Bronchial epithelial cell (primary cell): ENCODE data around the gene CKB. TPM values are rescaled to one million over a fixed set of nuclear protein-coding genes. Genes with fewer than 3 reads are reported as not detected.

Experiments
- DNase-seq: peaks from one replicate; pipeline ENCODE4 v3.0.0-alpha.2; 2010; ENCODE audit warnings: low read depth
- FAIRE-seq: peaks from 2 replicates; lab custom pipeline; 2011; peaks lifted over from hg19 to GRCh38; lab: Jason Lieb, UNC
- H3K27me3 ChIP-seq: 2 replicates; pipeline ENCODE4 v1.5.1; 2011; ENCODE audit warnings: low read length; ENCODE audit not compliant: control insufficient read depth, insufficient read depth
- H3K36me3 ChIP-seq: 2 replicates; pipeline ENCODE4 v1.5.1; 2011; ENCODE audit warnings: low read length; ENCODE audit not compliant: control insufficient read depth, insufficient read depth
- H3K4me3 ChIP-seq: 2 replicates; pipeline ENCODE4 v1.5.1; 2011; ENCODE audit warnings: mild to moderate bottlenecking, low read depth, low read length, control low read depth
- CTCF ChIP-seq: IDR thresholded peaks from 2 replicates; pipeline ENCODE4 v1.5.1; 2011; ENCODE audit warnings: mild to moderate bottlenecking, moderate library complexity, low read length, control low read depth, inconsistent platforms; ENCODE audit not compliant: insufficient read depth, severe bottlenecking
- total RNA-seq: library from RNA; depleted of rRNA; stranded (reverse); fragments of >200 nt; gene quantifications from 2 replicates; pipeline ENCODE4 v1.2.1, GENCODE V29; 2014

Gene CKB
- total RNA-seq, 1 donor from 2014 or later: 31.3 TPM

- TF ChIP-seq CTCF: no peak
- H3K4me3 ChIP-seq: no peak overlapping the region
Measured at GRCh38 chr14:103547455-103547940, 24.9 kb upstream of the CKB start.

DNA sequence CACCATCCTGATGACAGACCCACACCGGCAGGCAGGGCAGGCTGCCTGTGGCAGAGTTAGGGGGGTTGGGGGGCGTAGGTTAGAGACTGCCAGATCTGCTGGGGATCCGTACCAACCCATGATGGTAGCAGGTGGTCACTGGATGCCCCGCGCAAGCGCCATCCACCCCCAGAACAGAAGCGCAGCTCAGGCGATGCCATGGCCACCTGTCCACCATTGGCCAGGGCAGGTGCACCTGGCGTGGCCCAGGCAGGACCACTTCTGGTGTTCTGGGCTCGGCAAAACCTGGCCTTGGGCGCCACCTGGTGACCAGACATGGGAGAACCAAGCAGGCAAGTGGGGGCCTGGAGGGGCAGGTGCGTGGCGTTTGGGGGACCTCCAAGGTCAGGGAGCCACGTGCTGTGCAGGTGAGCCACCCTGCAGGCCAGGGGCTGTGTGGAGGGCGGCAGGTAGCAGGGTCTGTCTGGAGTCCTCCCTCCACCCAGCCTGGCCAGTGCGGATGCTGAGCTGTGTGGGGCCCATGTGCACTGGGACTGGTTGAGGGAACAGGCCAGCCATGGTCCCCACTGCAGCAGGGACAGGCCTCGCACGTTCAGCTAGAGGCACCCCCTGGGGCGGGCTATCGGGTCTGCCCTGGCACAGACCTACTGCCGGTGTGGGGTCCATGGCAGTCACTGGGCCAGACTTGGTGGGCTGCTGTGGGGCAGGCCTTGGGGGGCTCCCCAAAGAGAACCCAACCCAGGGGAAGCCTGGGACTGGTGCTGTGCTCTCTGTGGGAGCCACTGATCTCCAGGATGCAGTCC is 24.2 kb upstream of the CKB start:
- peak; percentile 32 for DNase-seq
- TF ChIP-seq CTCF: peak; percentile 89
- Histone ChIP-seq H3K4me3 (no peak overlapping the region), H3K36me3 (no peaks in the 10 kb centered on the region), H3K27me3 (no peaks in the 10 kb centered on the region)
- FAIRE-seq: no peak

More at GRCh38 chr14:103547455-103547940, 24.9 kb upstream of the CKB start:
- no peak for FAIRE-seq
- no peak for DNase-seq
- Histone ChIP-seq H3K27me3 (no peaks in the 10 kb centered on the region), H3K36me3 (no peaks in the 10 kb centered on the region)

- no peak for FAIRE-seq
- no peaks in the 10 kb centered on the region for H3K36me3 ChIP-seq
- TF ChIP-seq CTCF: no peak
- no peak for DNase-seq
- H3K27me3 ChIP-seq: no peaks in the 10 kb centered on the region
- H3K4me3 ChIP-seq: no peak overlapping the region
Measured at GRCh38 chr14:103545915-103546651, 23.5 kb upstream of the CKB start.

DNA sequence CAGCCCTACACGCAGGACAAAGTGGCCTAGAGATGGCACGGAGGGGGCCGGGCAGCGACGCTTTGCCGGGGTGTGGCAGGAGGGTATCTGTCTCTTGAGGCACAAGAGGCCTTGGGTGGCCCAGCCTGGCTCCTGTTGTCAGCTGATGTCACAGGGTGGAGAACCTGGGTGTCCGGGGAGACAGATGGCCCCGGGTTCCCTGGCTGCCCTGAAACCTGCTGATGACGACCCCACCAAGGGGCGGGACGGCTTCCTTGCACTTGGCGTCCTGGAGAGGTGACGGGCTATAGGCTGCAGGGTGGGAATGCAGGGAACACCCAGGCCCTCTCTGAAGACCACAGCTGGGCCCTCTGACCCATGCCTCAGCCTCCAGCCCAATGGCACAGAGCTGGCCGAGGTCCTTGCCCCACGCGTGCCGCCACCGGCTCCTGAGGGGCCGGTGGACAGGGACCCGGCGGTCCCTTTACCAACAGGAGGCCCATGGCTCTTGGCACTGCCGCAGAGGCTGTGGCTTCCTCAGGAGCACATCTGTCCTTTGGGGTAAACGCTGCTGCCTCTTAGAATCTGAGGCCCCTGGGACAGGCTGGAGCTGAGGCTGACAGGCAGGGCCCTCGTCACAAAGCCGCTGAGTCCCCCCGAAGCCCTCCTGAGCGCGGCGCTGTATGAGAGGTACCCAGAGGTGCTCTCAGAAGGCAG is 22.7 kb upstream of the CKB start:
- no peak overlapping the region for H3K4me3 ChIP-seq
- H3K36me3 ChIP-seq: no peaks in the 10 kb centered on the region
- DNase-seq: no peak
- no peak for FAIRE-seq
- H3K27me3 ChIP-seq: no peaks in the 10 kb centered on the region
- TF ChIP-seq CTCF: no peak

- Histone ChIP-seq H3K27me3 (no peaks in the 10 kb centered on the region), H3K4me3 (no peak overlapping the region), H3K36me3 (no peaks in the 10 kb centered on the region)
- TF ChIP-seq CTCF: no peak
- FAIRE-seq: no peak
- no peak for DNase-seq
Measured at GRCh38 chr14:103544388-103545218, 22.0 kb upstream of the CKB start.
